Measurements from ENCODE around the gene FAM53C. TPM values are rescaled to one million over a fixed set of nuclear protein-coding genes. Genes with fewer than 3 reads are reported as not detected.

Gene FAM53C
- total RNA-seq, 1 donor from 2014 or later, result 13.7 TPM

GRCh38 chr5:138359621-138360020, 21.6 kb downstream of the FAM53C start:
- no peak overlapping the region for H3K4me3 ChIP-seq (ENCODE audit: low read depth, low read length)
- TF ChIP-seq CTCF (conservative IDR thresholded peaks at IDR 0.05; ENCODE audit: low read depth, low read length), result no peak
- DNase-seq (ENCODE audit: low read depth), result no peak

GRCh38 chr5:138360941-138361452, 22.9 kb downstream of the FAM53C start:
- H3K4me3 ChIP-seq (ENCODE audit: low read depth, low read length), result no peak overlapping the region
- no peak for TF ChIP-seq CTCF (conservative IDR thresholded peaks at IDR 0.05; ENCODE audit: low read depth, low read length)
- no peak for DNase-seq (ENCODE audit: low read depth)

- no peak for TF ChIP-seq CTCF (conservative IDR thresholded peaks at IDR 0.05; ENCODE audit: low read depth, low read length)
- no peak for DNase-seq (ENCODE audit: low read depth)
These were observed 26.5 kb downstream of the FAM53C start for GRCh38 chr5:138364576-138364975.

GRCh38 chr5:138366632-138367382, 28.7 kb downstream of the FAM53C start:
- no peak for DNase-seq (ENCODE audit: low read depth)
- no peak overlapping the region for H3K4me3 ChIP-seq (ENCODE audit: low read depth, low read length)
- no peak for TF ChIP-seq CTCF (conservative IDR thresholded peaks at IDR 0.05; ENCODE audit: low read depth, low read length)

More at GRCh38 chr5:138364576-138364975, 26.5 kb downstream of the FAM53C start:
- H3K4me3 ChIP-seq (ENCODE audit: low read depth, low read length), result no peak overlapping the region

GRCh38 chr5:138369261-138369660, 31.2 kb downstream of the FAM53C start:
- no peak for DNase-seq (ENCODE audit: low read depth)
- TF ChIP-seq CTCF (conservative IDR thresholded peaks at IDR 0.05; ENCODE audit: low read depth, low read length), result no peak
- H3K4me3 ChIP-seq (ENCODE audit: low read depth, low read length), result no peak overlapping the region

- no peak for TF ChIP-seq CTCF (conservative IDR thresholded peaks at IDR 0.05; ENCODE audit: low read depth, low read length)
- no peak for DNase-seq (ENCODE audit: low read depth)
- no peak overlapping the region for H3K4me3 ChIP-seq (ENCODE audit: low read depth, low read length)
These were observed 31.6 kb downstream of the FAM53C start for GRCh38 chr5:138369706-138370105.

- no peak for TF ChIP-seq CTCF (conservative IDR thresholded peaks at IDR 0.05; ENCODE audit: low read depth, low read length)
- H3K4me3 ChIP-seq (ENCODE audit: low read depth, low read length), result no peak overlapping the region
- no peak for DNase-seq (ENCODE audit: low read depth)
These were observed 32.5 kb downstream of the FAM53C start for GRCh38 chr5:138370537-138370936.

Measured in epithelial cell of proximal tubule (primary cell).